ENCODE results near the gene RPRML.

- no peak for TF ChIP-seq EP300 (IDR thresholded peaks at IDR 0.05)
- no peak for TF ChIP-seq POLR2A (IDR thresholded peaks at IDR 0.05)
- TF ChIP-seq, protein P1, sequence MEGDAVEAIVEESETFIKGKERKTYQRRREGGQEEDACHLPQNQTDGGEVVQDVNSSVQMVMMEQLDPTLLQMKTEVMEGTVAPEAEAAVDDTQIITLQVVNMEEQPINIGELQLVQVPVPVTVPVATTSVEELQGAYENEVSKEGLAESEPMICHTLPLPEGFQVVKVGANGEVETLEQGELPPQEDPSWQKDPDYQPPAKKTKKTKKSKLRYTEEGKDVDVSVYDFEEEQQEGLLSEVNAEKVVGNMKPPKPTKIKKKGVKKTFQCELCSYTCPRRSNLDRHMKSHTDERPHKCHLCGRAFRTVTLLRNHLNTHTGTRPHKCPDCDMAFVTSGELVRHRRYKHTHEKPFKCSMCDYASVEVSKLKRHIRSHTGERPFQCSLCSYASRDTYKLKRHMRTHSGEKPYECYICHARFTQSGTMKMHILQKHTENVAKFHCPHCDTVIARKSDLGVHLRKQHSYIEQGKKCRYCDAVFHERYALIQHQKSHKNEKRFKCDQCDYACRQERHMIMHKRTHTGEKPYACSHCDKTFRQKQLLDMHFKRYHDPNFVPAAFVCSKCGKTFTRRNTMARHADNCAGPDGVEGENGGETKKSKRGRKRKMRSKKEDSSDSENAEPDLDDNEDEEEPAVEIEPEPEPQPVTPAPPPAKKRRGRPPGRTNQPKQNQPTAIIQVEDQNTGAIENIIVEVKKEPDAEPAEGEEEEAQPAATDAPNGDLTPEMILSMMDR (IDR thresholded peaks at IDR 0.05): no peak
- no peak for TF ChIP-seq POLR2AphosphoS5 (IDR thresholded peaks at IDR 0.05)
Measured at GRCh38 chr17:46928467-46929261, 50.4 kb downstream of the RPRML start.

Measured in suprapubic skin (tissue), 4 donors.